ENCODE results near the gene ZNF576. TPM values are rescaled to one million over a fixed set of nuclear protein-coding genes. Genes with fewer than 3 reads are reported as not detected.

ZNF576 gene
- total and polyA plus RNA-seq, 2 of the 4 experiments (the other 2 are of a cell fraction) = 13.8 to 19.5 TPM

DNA sequence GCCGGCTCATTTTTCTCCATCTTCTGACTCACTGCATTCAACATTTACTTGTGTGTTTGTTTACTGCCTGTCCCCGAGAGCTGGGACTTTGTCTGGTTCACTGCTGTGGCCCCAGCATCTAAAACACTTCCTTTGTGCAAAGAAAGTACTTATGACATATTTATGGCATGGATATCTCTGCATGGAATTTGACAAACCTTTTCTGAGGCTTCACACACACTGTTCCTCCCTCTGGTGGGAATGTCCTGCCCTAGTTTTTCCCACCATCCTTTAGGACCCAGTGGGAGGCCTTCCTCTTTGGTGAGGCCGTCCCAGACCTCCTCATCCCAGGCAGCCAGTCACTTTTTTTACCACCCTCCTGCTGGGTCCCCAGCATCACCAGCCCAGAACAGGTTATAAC is 14.1 kb downstream of the ZNF576 start:
- no peaks in the 10 kb centered on the region for H3K9me3 ChIP-seq (ENCODE audit: control insufficient read depth, insufficient read depth, low read length)
- no peak overlapping the region for H2BK120ac ChIP-seq (ENCODE audit: low read depth, low read length)
- peaks cover 9% of the 10 kb centered on the region for H3K9me1 ChIP-seq (ENCODE audit: insufficient read depth, low read length)
- ChIA-PET CTCF (no interaction called here), POLR2A (ENCODE audit: unreplicated experiment) (no interaction called here)
- no peak overlapping the region for H2AK5ac ChIP-seq (ENCODE audit: low read depth, low read length)
- no peak overlapping the region for H2BK20ac ChIP-seq (ENCODE audit: low read depth, low read length)
- H2AK9ac ChIP-seq (replicated peaks; ENCODE audit: low read depth, low read length, poor library complexity) = no peak overlapping the region
- H3K27ac ChIP-seq (ENCODE audit: insufficient read depth, low read length) = no peak overlapping the region
- no peak overlapping the region for H3K14ac ChIP-seq (replicated peaks; ENCODE audit: low read depth, low read length)
- H3K36me3 ChIP-seq (ENCODE audit: control insufficient read depth, insufficient read depth, low read length) = peaks cover 33% of the 10 kb centered on the region
- intact Hi-C loops (cut with micrococcal nuclease) = no loop called here
- in situ Hi-C loops (cut with MboI; ENCODE audit: low sequenced_read_pairs) = no loop called here
- BruUV-seq (replicated peaks) = no TSS peak
- H3K4ac ChIP-seq (ENCODE audit: low read depth, low read length) = no peak overlapping the region
- DNase-seq = peak; percentile 7
- no peak overlapping the region for H4K91ac ChIP-seq (ENCODE audit: insufficient read depth, low read depth, low read length)
- H2BK15ac ChIP-seq (ENCODE audit: low read depth, low read length) = no peak overlapping the region
- no peak overlapping the region for H4K8ac ChIP-seq (ENCODE audit: low read depth in 2 of 2, low read length in 2 of 2)
- TF ChIP-seq RFX5 (IDR thresholded peaks at IDR 0.05; ENCODE audit: low read depth, low read length) = no peak
- no peak for TF ChIP-seq SMC3 (IDR thresholded peaks at IDR 0.05; ENCODE audit: low read depth, low read length)
- no peak for TF ChIP-seq MAFK (IDR thresholded peaks at IDR 0.05; ENCODE audit: low read depth, low read length)
- TF ChIP-seq, protein P1, sequence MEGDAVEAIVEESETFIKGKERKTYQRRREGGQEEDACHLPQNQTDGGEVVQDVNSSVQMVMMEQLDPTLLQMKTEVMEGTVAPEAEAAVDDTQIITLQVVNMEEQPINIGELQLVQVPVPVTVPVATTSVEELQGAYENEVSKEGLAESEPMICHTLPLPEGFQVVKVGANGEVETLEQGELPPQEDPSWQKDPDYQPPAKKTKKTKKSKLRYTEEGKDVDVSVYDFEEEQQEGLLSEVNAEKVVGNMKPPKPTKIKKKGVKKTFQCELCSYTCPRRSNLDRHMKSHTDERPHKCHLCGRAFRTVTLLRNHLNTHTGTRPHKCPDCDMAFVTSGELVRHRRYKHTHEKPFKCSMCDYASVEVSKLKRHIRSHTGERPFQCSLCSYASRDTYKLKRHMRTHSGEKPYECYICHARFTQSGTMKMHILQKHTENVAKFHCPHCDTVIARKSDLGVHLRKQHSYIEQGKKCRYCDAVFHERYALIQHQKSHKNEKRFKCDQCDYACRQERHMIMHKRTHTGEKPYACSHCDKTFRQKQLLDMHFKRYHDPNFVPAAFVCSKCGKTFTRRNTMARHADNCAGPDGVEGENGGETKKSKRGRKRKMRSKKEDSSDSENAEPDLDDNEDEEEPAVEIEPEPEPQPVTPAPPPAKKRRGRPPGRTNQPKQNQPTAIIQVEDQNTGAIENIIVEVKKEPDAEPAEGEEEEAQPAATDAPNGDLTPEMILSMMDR (conservative IDR thresholded peaks at IDR 0.05; ENCODE audit: low read depth, low read length) = no peak
- no peak for TF ChIP-seq RAD21 (IDR thresholded peaks at IDR 0.05; ENCODE audit: low read length)
- TF ChIP-seq CEBPB (IDR thresholded peaks at IDR 0.05; ENCODE audit: low read depth, low read length) = no peak
- TF ChIP-seq CHD1 (IDR thresholded peaks at IDR 0.05; ENCODE audit: low read depth, low read length) = no peak
- TF ChIP-seq, protein P2, sequence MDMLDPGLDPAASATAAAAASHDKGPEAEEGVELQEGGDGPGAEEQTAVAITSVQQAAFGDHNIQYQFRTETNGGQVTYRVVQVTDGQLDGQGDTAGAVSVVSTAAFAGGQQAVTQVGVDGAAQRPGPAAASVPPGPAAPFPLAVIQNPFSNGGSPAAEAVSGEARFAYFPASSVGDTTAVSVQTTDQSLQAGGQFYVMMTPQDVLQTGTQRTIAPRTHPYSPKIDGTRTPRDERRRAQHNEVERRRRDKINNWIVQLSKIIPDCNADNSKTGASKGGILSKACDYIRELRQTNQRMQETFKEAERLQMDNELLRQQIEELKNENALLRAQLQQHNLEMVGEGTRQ (IDR thresholded peaks at IDR 0.05; ENCODE audit: low read depth, low read length) = no peak
- TF ChIP-seq, protein P3, sequence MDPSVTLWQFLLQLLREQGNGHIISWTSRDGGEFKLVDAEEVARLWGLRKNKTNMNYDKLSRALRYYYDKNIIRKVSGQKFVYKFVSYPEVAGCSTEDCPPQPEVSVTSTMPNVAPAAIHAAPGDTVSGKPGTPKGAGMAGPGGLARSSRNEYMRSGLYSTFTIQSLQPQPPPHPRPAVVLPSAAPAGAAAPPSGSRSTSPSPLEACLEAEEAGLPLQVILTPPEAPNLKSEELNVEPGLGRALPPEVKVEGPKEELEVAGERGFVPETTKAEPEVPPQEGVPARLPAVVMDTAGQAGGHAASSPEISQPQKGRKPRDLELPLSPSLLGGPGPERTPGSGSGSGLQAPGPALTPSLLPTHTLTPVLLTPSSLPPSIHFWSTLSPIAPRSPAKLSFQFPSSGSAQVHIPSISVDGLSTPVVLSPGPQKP (IDR thresholded peaks at IDR 0.05; ENCODE audit: borderline replicate concordance, low read depth, low read length) = no peak
- no peak for TF ChIP-seq POLR2A (IDR thresholded peaks at IDR 0.05; ENCODE audit: low read depth, low read length)
- no peak for TF ChIP-seq NFE2L2 (IDR thresholded peaks at IDR 0.05; ENCODE audit: low read depth, low read length)
- no peak for TF ChIP-seq FOS (IDR thresholded peaks at IDR 0.05; ENCODE audit: low read depth, low read length)
- TF ChIP-seq RCOR1 (IDR thresholded peaks at IDR 0.05; ENCODE audit: insufficient replicate concordance, low read length) = no peak
- no peak for TF ChIP-seq BHLHE40 (IDR thresholded peaks at IDR 0.05; ENCODE audit: low read depth, low read length)
- no peak for TF ChIP-seq MAZ (IDR thresholded peaks at IDR 0.05; ENCODE audit: borderline replicate concordance, low read depth, low read length)
- no peak for TF ChIP-seq MXI1 (IDR thresholded peaks at IDR 0.05; ENCODE audit: borderline replicate concordance, low read depth, low read length)
- peak; percentile 40 for ATAC-seq (ENCODE audit: low read depth)
- no peaks in the 10 kb centered on the region for H3K27me3 ChIP-seq (ENCODE audit: control insufficient read depth, insufficient read depth, low read length)
- no peak overlapping the region for H2AFZ ChIP-seq (replicated peaks; ENCODE audit: low read length, poor library complexity)
- no peak overlapping the region for H3K56ac ChIP-seq (ENCODE audit: extremely low read depth, insufficient read depth, low read length)
- H2BK5ac ChIP-seq (ENCODE audit: low read depth, low read length, poor library complexity, severe bottlenecking) = no peak overlapping the region
- no peak overlapping the region for H3K18ac ChIP-seq (ENCODE audit: low read depth, low read length)
- H4K20me1 ChIP-seq (ENCODE audit: insufficient read depth, low read length) = peaks cover 17% of the 10 kb centered on the region
- no peak overlapping the region for H3K23ac ChIP-seq (ENCODE audit: low read depth, low read length)
- no peak overlapping the region for H3K4me3 ChIP-seq (ENCODE audit: insufficient read depth, low read depth, low read length)
- H3K4me2 ChIP-seq (ENCODE audit: low read depth, low read length) = no peak overlapping the region
- H3K9ac ChIP-seq (ENCODE audit: low read depth, low read length) = no peak overlapping the region
- no peaks in the 10 kb centered on the region for H3K4me1 ChIP-seq (ENCODE audit: control insufficient read depth, insufficient read depth, low read length)
- H3K79me1 ChIP-seq (ENCODE audit: low read depth in 1 of 2, low read length in 2 of 2) = peaks cover 20 to 61% of the 10 kb centered on the region in 2 experiments
- H4K5ac ChIP-seq (ENCODE audit: low read depth, low read length) = no peak overlapping the region
- 33% methylated on average over 1 of the region's 3 CpGs; no CpG with 5 or more reads in 1 of the 2 experiments for WGBS, 2 experiments (ENCODE audit: extremely low coverage in 2 of 2, insufficient read length in 1 of 2)
- dilution Hi-C loops (cut with HindIII; ENCODE audit: low sequenced_read_pairs, unreplicated experiment) = no loop called here

Data from IMR-90 (cell line).